Neural cell (in vitro differentiated cells): ENCODE measurements around the gene RASGEF1B.

ENCODE experiments used
- EP300 ChIP-seq: fragments of 450-650 bp; conservative IDR thresholded peaks from 2 replicates; pipeline ENCODE4 v1.6.1; 2014; ENCODE audit warnings: antibody characterized with exemption, mild to moderate bottlenecking, moderate library complexity; ENCODE audit not compliant: poor library complexity, severe bottlenecking
- EZH2 ChIP-seq: fragments of 200-600, 300-800 bp; shearing (Covaris generic), sonication (generic); IDR thresholded peaks from 2 replicates; pipeline ENCODE4 v1.6.1; 2014; ENCODE audit warnings: antibody characterized with exemption, low read length, borderline replicate concordance, mild to moderate bottlenecking; ENCODE audit not compliant: insufficient read depth, poor library complexity, severe bottlenecking
- POLR2AphosphoS5 ChIP-seq: IDR thresholded peaks from 2 replicates; pipeline ENCODE4 v1.6.1; 2012
- TAF1 ChIP-seq: IDR thresholded peaks from 2 replicates; pipeline ENCODE4 v1.6.1; 2012; ENCODE audit warnings: low read depth
- TF ChIP-seq, protein P1 (sequence below): fragments of 450-650 bp; IDR thresholded peaks from 2 replicates; pipeline ENCODE4 v1.5.1; 2014; ENCODE audit warnings: antibody characterized with exemption, mild to moderate bottlenecking, moderate library complexity; ENCODE audit not compliant: poor library complexity, severe bottlenecking

DNA sequence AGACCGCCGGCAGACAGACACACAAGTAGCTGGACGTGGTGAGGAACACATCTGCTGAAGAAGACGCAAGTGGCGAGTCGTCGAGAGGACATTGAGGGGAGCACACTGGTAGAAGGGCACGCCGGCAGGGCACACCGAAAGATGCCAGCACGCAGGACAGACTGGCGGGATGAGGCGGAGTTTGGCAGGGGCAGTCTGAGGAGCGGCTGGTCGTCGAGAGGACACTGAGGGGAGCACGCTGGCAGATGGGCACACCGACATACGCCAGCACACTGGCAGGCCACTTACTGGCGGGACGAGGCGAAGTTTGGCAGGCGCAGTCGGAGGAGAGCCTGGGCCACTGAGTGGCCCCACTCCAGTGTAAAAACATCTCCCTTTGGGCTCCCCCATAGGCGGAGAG, 42.1 kb downstream of the RASGEF1B start:
- TF ChIP-seq, protein P1, sequence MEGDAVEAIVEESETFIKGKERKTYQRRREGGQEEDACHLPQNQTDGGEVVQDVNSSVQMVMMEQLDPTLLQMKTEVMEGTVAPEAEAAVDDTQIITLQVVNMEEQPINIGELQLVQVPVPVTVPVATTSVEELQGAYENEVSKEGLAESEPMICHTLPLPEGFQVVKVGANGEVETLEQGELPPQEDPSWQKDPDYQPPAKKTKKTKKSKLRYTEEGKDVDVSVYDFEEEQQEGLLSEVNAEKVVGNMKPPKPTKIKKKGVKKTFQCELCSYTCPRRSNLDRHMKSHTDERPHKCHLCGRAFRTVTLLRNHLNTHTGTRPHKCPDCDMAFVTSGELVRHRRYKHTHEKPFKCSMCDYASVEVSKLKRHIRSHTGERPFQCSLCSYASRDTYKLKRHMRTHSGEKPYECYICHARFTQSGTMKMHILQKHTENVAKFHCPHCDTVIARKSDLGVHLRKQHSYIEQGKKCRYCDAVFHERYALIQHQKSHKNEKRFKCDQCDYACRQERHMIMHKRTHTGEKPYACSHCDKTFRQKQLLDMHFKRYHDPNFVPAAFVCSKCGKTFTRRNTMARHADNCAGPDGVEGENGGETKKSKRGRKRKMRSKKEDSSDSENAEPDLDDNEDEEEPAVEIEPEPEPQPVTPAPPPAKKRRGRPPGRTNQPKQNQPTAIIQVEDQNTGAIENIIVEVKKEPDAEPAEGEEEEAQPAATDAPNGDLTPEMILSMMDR, result no peak
- TF ChIP-seq EP300, result no peak
- TF ChIP-seq TAF1, result no peak
- TF ChIP-seq POLR2AphosphoS5, result no peak
- TF ChIP-seq EZH2, result no peak
